HepG2 (cell line): ENCODE data around the gene CIAO2B. TPM values are rescaled to one million over a fixed set of nuclear protein-coding genes. Genes with fewer than 3 reads are reported as not detected.

Experiments used
- BRCA1 ChIP-seq: sonication (generic); formaldehyde crosslinking; IDR thresholded peaks from 2 replicates; pipeline ENCODE4 v1.4.0; 2020; ENCODE audit warnings: missing genetic modification reagents
- E2F2 ChIP-seq: sonication (generic); formaldehyde crosslinking; IDR thresholded peaks from 2 replicates; pipeline ENCODE4 v1.4.0; 2020; ENCODE audit warnings: missing genetic modification reagents, borderline replicate concordance
- GMEB2 ChIP-seq: IDR thresholded peaks from 2 replicates; pipeline ENCODE4 v1.6.1; 2016; ENCODE audit warnings: missing biosample characterization, missing genetic modification reagents, low read depth
- MED13 ChIP-seq: sonication (generic); formaldehyde crosslinking; IDR thresholded peaks from 2 replicates; pipeline ENCODE4 v1.5.0; 2020; ENCODE audit warnings: missing genetic modification reagents
- NR2F1 ChIP-seq, 2 experiments: fragments of 450-650 bp in 1 of 2; formaldehyde crosslinking in 1 of 2; IDR thresholded peaks; 2 replicates each; pipeline versions ENCODE4 v1.5.0 to v1.6.1; 2016 to 2020; ENCODE audit warnings: mild to moderate bottlenecking in 1 of 2, missing compliant biosample characterization in 1 of 2, missing genetic modification reagents in 1 of 2, moderate library complexity in 1 of 2
- PPARG ChIP-seq: conservative IDR thresholded peaks from 2 replicates; pipeline ENCODE4 v1.6.1; 2016; ENCODE audit warnings: missing biosample characterization, missing genetic modification reagents
- RXRA ChIP-seq: sonication (generic); formaldehyde crosslinking; IDR thresholded peaks from 2 replicates; pipeline ENCODE4 v1.5.1; 2020; ENCODE audit warnings: missing genetic modification reagents
- SCMH1 ChIP-seq: sonication (generic); formaldehyde crosslinking; IDR thresholded peaks from 2 replicates; pipeline ENCODE4 v1.9.0; 2021; ENCODE audit warnings: missing genetic modification reagents, mild to moderate bottlenecking, borderline replicate concordance
- SNAPC5 ChIP-seq: sonication (generic); formaldehyde crosslinking; IDR thresholded peaks from 2 replicates; pipeline ENCODE4 v1.8.1; 2023; ENCODE audit warnings: mild to moderate bottlenecking, missing genetic modification reagents, borderline replicate concordance
- THAP9 ChIP-seq: sonication (generic); formaldehyde crosslinking; IDR thresholded peaks from 2 replicates; pipeline ENCODE4; 2020; ENCODE audit warnings: missing genetic modification reagents, mild to moderate bottlenecking, borderline replicate concordance
- UBTF ChIP-seq: sonication (generic); formaldehyde crosslinking; IDR thresholded peaks from 2 replicates; pipeline ENCODE4 v1.4.0; 2020; ENCODE audit warnings: mild to moderate bottlenecking, missing genetic modification reagents
- ZBTB7B ChIP-seq: sonication (generic); formaldehyde crosslinking; IDR thresholded peaks from 2 replicates; pipeline ENCODE4 v1.4.0; 2020; ENCODE audit warnings: missing genetic modification reagents
- ZKSCAN5 ChIP-seq: sonication (generic); formaldehyde crosslinking; IDR thresholded peaks from 2 replicates; pipeline ENCODE4 v1.5.1; 2020; ENCODE audit warnings: mild to moderate bottlenecking, missing genetic modification reagents
- ZMAT3 ChIP-seq: sonication (generic); formaldehyde crosslinking; conservative IDR thresholded peaks from 2 replicates; pipeline ENCODE4 v1.7.0; 2021; ENCODE audit warnings: missing genetic modification reagents
- ZNF441 ChIP-seq: sonication (generic); formaldehyde crosslinking; IDR thresholded peaks from 2 replicates; pipeline ENCODE4 v1.7.0; 2021; ENCODE audit warnings: missing genetic modification reagents, borderline replicate concordance
- ZNF543 ChIP-seq: sonication (generic); formaldehyde crosslinking; IDR thresholded peaks from 2 replicates; pipeline ENCODE4 v1.4.0; 2020; ENCODE audit warnings: mild to moderate bottlenecking, missing genetic modification reagents
- ZNF552 ChIP-seq: sonication (generic); formaldehyde crosslinking; IDR thresholded peaks from 2 replicates; pipeline ENCODE4 v1.9.0; 2022; ENCODE audit warnings: missing genetic modification reagents, mild to moderate bottlenecking, borderline replicate concordance
- ZNF589 ChIP-seq: sonication (generic); formaldehyde crosslinking; conservative IDR thresholded peaks from 2 replicates; pipeline ENCODE4 v1.8.0; 2022; ENCODE audit warnings: mild to moderate bottlenecking, moderate library complexity, missing genetic modification reagents
- polyA plus RNA-seq, 8 experiments: library from polyadenylated mRNA; depleted of rRNA in 3 of 8; stranded (reverse) in 7 of 8; unstranded in 1 of 8; fragments of >200 nt; fragmentation: Illumina TruSeq in 4 of 8; extraction: Trizol in 4 of 8; gene quantifications; 2 replicates each; pipeline versions ENCODE4 v1.2.1 to v1.2.3, GENCODE V29; 2011 to 2016; ENCODE audit warnings: low read depth in 4 of 8, missing spikeins in 1 of 8, mixed read lengths in 1 of 8; ENCODE audit not compliant: insufficient read depth in 1 of 8
- total RNA-seq, 5 experiments: library from RNA; depleted of rRNA; stranded (reverse); fragments of >200 nt; fragmentation: Illumina TruSeq; extraction: Trizol; gene quantifications; 2 replicates each; pipeline ENCODE4 v1.2.3, GENCODE V29; 2016; ENCODE audit warnings: low read depth in 1 of 5

CIAO2B gene
- total and polyA plus RNA-seq, 2 of the 13 experiments (the other 11 are each of a cell fraction or from before 2014, with no cell fraction given): 157 to 293 TPM

GRCh38 chr16:66899310-66899944, 34.8 kb downstream of the CIAO2B start (continued):
- TF ChIP-seq THAP9 (CRISPR knock-in tag) (no peak), BRCA1 (CRISPR knock-in tag) (no peak), UBTF (CRISPR knock-in tag) (0 out of 2 replicates have a peak, but pooled peaks have one; percentile 28), ZNF552 (CRISPR knock-in tag) (no peak), GMEB2 (CRISPR knock-in tag) (no peak), RXRA (peak; percentile 17; the same call in 1 of the 2 replicates), E2F2 (CRISPR knock-in tag) (no peak), MED13 (no peak), ZMAT3 (CRISPR knock-in tag) (no peak; the same call in 1 of the 2 replicates), ZNF441 (CRISPR knock-in tag) (no peak), NR2F1 (CRISPR knock-in tag; IDR thresholded peaks at IDR 0.05) (peak; percentile 20 to 35; a peak in 1 of 4 replicates), ZBTB7B (CRISPR knock-in tag) (peak; percentile 30; the same call in 1 of the 2 replicates), ZNF589 (CRISPR knock-in tag) (no peak), SCMH1 (CRISPR knock-in tag) (no peak), SNAPC5 (CRISPR knock-in tag) (no peak), PPARG (CRISPR knock-in tag) (no peak; the same call in 1 of the 2 replicates), ZKSCAN5 (0 out of 2 replicates have a peak, but pooled peaks have one; percentile 17), ZNF543 (no peak)
